ENCODE results near the gene DLG4. TPM values are rescaled to one million over a fixed set of nuclear protein-coding genes. Genes with fewer than 3 reads are reported as not detected.
A peak's percentile ranks its signal among the peaks of the same experiment; 100 is the strongest.
"Not testable (repeated sequence)": the region's sequence is repeated elsewhere in the genome, so short reads cannot be mapped to it uniquely, and the experiment has no call there.

DLG4 gene
- total RNA-seq, 2 experiments from 2014 or later = 15.4 to 27.3 TPM

DNA sequence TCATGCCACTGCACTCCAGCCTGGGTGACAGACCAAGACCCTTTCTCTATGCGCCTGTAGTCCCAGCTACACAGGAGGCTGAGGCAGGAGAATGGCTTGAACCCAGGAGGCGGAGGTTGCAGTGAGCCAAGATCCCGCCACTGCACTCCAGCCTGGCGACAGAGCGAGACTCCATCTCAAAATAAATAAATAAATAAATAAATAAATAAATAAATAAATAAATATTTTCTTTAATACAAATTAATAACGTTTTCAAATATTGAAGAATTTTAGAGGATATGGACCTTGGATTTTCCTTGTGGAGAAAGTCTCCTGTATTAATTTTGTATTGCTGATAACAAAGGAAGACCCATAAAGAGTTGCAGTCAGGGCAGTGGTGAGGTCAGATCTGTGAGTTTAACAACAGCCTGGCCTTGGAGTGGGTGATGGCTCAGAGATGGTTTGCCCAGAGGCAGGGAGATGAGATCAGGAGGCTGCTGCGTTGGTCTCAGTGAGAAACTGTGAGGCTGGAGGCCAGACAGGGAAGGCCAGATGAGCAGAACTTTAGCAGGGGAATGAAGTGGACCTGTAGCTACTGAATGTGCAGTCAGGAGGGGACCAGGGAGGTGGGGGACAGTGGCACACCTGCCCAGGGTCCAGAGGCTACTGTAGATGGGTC, 36.1 kb downstream of the DLG4 start:
- H3K36me3 ChIP-seq (ENCODE audit: insufficient read depth, low read length) = no peaks in the 10 kb centered on the region
- DNase-seq (ENCODE audit: low spot score) = no peak
- no peak overlapping the region for H2AFZ ChIP-seq (ENCODE audit: low read length)
- H3K4me3 ChIP-seq (ENCODE audit: low read depth, low read length, poor library complexity, severe bottlenecking) = no peak overlapping the region
- H4K20me1 ChIP-seq (ENCODE audit: insufficient read depth, low read length) = no peaks in the 10 kb centered on the region
- no peak overlapping the region for H3K27ac ChIP-seq (ENCODE audit: low read depth, low read length, poor library complexity, severe bottlenecking)
- H3K4me1 ChIP-seq (ENCODE audit: insufficient read depth, low read length, poor library complexity, severe bottlenecking) = no peaks in the 10 kb centered on the region
- no TSS peak for BruUV-seq (replicated peaks)
- ChIA-PET CTCF (ENCODE audit: unreplicated experiment) (no interaction called here), POLR2A (no interaction called here)
- TF ChIP-seq, protein P1, sequence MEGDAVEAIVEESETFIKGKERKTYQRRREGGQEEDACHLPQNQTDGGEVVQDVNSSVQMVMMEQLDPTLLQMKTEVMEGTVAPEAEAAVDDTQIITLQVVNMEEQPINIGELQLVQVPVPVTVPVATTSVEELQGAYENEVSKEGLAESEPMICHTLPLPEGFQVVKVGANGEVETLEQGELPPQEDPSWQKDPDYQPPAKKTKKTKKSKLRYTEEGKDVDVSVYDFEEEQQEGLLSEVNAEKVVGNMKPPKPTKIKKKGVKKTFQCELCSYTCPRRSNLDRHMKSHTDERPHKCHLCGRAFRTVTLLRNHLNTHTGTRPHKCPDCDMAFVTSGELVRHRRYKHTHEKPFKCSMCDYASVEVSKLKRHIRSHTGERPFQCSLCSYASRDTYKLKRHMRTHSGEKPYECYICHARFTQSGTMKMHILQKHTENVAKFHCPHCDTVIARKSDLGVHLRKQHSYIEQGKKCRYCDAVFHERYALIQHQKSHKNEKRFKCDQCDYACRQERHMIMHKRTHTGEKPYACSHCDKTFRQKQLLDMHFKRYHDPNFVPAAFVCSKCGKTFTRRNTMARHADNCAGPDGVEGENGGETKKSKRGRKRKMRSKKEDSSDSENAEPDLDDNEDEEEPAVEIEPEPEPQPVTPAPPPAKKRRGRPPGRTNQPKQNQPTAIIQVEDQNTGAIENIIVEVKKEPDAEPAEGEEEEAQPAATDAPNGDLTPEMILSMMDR (conservative IDR thresholded peaks at IDR 0.05; ENCODE audit: low read length) = no peak
- no peak for TF ChIP-seq EZH2phosphoT487 (IDR thresholded peaks at IDR 0.05; ENCODE audit: borderline replicate concordance, low read depth, low read length)
- no peaks in the 10 kb centered on the region for H3K79me2 ChIP-seq (ENCODE audit: insufficient read depth, low read depth, low read length)
- no peaks in the 10 kb centered on the region for H3K9me3 ChIP-seq (ENCODE audit: low read length)
- intact Hi-C loops (cut with micrococcal nuclease; ENCODE audit: unreplicated experiment) = no loop called here
- no peak overlapping the region for H3K4me2 ChIP-seq (ENCODE audit: low read length)
- no peaks in the 10 kb centered on the region for H3K9me2 ChIP-seq (ENCODE audit: insufficient read depth, low read length)

DNA sequence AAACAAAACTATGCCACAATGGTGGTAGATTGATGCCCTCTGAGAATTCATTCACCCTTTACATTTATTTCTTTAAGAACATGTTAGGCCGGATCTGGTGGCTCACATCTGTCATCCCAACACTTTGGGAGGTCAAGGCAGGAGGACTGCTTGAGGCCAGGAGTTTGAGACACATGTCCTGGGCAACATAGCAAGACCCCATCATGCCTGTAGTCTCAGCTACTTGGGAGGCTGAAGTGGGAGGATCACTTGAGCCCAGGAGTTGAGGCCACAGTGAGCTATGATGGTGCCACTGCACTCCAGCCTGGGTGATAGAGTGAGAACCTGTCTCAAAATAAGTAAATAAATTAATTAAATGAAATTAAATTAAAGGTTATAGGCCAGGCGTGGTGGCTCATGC, 37.5 kb downstream of the DLG4 start:
- H3K27ac ChIP-seq (ENCODE audit: low read depth, low read length, poor library complexity, severe bottlenecking); BruUV-seq (replicated peaks); CTCF ChIA-PET (ENCODE audit: unreplicated experiment); H3K36me3 ChIP-seq (ENCODE audit: insufficient read depth, low read length); H3K4me1 ChIP-seq (ENCODE audit: insufficient read depth, low read length, poor library complexity, severe bottlenecking); H3K4me2 ChIP-seq (ENCODE audit: low read length); H4K20me1 ChIP-seq (ENCODE audit: insufficient read depth, low read length); H3K9me2 ChIP-seq (ENCODE audit: insufficient read depth, low read length); intact Hi-C loops (cut with micrococcal nuclease; ENCODE audit: unreplicated experiment); H3K79me2 ChIP-seq (ENCODE audit: insufficient read depth, low read depth, low read length); H3K9me3 ChIP-seq (ENCODE audit: low read length); H3K4me3 ChIP-seq (ENCODE audit: low read depth, low read length, poor library complexity, severe bottlenecking); DNase-seq (ENCODE audit: low spot score); H2AFZ ChIP-seq (ENCODE audit: low read length): not testable (repeated sequence)
- POLR2A ChIA-PET = interaction anchor here (0.6 kb wide), 1 partner anchor 33 kb away, joined by 3 read pairs; no protein-coding TSS in a partner anchor

DNA sequence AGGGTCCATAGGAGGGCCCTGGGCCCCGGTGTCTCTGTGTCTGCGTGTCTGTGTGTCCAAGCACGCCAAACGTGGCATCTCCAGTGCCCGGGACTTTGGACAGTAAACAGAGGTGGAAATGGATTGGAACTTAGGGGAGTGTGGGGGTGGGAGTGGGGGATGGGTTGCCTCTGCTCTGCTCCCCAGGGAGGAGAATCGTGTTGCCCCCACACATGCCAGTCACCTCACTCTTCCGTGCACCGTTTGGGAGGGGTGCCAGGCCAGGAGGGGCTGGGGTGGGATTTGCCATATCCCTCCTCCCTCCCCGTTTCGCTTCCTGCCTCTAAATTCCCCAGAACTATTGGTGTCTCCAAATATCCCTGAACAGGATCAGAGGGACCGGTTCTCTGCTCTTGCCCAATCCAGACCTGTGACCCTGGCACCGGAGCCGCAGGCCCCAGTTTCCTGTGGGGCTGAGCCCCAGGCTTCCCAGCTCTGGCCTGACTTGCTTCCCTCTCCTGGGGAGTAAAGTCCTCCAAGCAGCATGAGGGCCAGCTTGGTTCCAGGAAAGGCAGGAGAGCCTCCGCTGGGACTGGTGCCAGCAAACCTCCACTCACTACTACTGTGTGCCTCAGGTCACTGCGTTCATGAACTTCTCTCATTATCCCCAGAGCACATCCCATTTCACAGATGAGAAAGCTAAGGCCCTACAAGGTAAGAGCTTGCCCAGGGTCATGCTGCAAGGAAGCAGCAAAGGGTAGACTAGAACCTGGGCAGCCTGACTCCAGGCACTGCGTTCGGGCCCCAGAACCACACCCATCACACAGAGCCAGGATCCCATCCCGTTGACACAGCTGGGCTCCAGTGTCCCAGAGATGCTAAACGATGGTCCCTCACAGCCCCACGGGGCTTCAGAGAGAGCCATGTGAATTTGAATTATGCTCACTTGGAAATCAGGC, 40.0 kb downstream of the DLG4 start, which contains the start of gene ASGR1:
TSS of gene ASGR1 (minus strand) at position 54 of the 938 bp plus-strand sequence. CDS start 807 bp downstream, outside the sequence.
- no peaks in the 10 kb centered on the region for H3K36me3 ChIP-seq (ENCODE audit: insufficient read depth, low read length)
- no peak within 1 kb of the TSS for H2AFZ ChIP-seq (ENCODE audit: low read length)
- TF ChIP-seq EZH2phosphoT487 (IDR thresholded peaks at IDR 0.05; ENCODE audit: borderline replicate concordance, low read depth, low read length) = no peak
- TF ChIP-seq, protein P1 (conservative IDR thresholded peaks at IDR 0.05; ENCODE audit: low read length) = no peak
- no peaks in the 10 kb centered on the region for H4K20me1 ChIP-seq (ENCODE audit: insufficient read depth, low read length)
- no TSS peak for BruUV-seq (replicated peaks)
- H3K4me1 ChIP-seq (ENCODE audit: insufficient read depth, low read length, poor library complexity, severe bottlenecking) = peaks cover 10% of the 10 kb centered on the region
- H3K4me2 ChIP-seq (ENCODE audit: low read length) = peak within 1 kb of the TSS; percentile 41; the same call in 1 of the 2 replicates
- no peak within 1 kb of the TSS for H3K27ac ChIP-seq (ENCODE audit: low read depth, low read length, poor library complexity, severe bottlenecking)
- intact Hi-C loops (cut with micrococcal nuclease; ENCODE audit: unreplicated experiment) = no loop called here
- DNase-seq (ENCODE audit: low spot score) = no peak
- peaks cover 8% of the 10 kb centered on the region for H3K9me3 ChIP-seq (ENCODE audit: low read length)
- H3K4me3 ChIP-seq (ENCODE audit: low read depth, low read length, poor library complexity, severe bottlenecking) = no peak within 1 kb of the TSS
- H3K79me2 ChIP-seq (ENCODE audit: insufficient read depth, low read depth, low read length) = no peaks in the 10 kb centered on the region
- ChIA-PET CTCF (ENCODE audit: unreplicated experiment) (interaction anchor here (0.6 kb wide), 1 partner anchor 43 kb away, joined by 3 read pairs; no protein-coding TSS in a partner anchor), POLR2A (interaction anchor here (0.6 kb wide), 1 partner anchor 211 kb away, joined by 4 read pairs; no protein-coding TSS in a partner anchor)
- no peaks in the 10 kb centered on the region for H3K9me2 ChIP-seq (ENCODE audit: insufficient read depth, low read length)
